ENCODE measurements around the gene NUB1.

Gene NUB1

GRCh38 chr7:151380199-151381097 is 38.8 kb downstream of the NUB1 start:
- no peak for TF ChIP-seq CTCF (IDR thresholded peaks at IDR 0.05; ENCODE audit: low read depth, low read length)
- H3K4me3 ChIP-seq (ENCODE audit: low read depth, low read length): no peak overlapping the region
- DNase-seq (ENCODE audit: low read depth, low spot score): no peak
- in situ Hi-C loops (cut with HindIII; ENCODE audit: low sequenced_read_pairs): no loop called here

GRCh38 chr7:151381098-151381347 is 39.4 kb downstream of the NUB1 start:
- no peak for DNase-seq (ENCODE audit: low read depth, low spot score)
- in situ Hi-C loops (cut with HindIII; ENCODE audit: low sequenced_read_pairs): no loop called here

GRCh38 chr7:151381348-151382078 is 39.9 kb downstream of the NUB1 start:
- DNase-seq (ENCODE audit: low read depth, low spot score): no peak
- TF ChIP-seq CTCF (IDR thresholded peaks at IDR 0.05; ENCODE audit: low read depth, low read length): no peak
- in situ Hi-C loops (cut with HindIII; ENCODE audit: low sequenced_read_pairs): no loop called here
- no peak overlapping the region for H3K4me3 ChIP-seq (ENCODE audit: low read depth, low read length)

More at GRCh38 chr7:151381098-151381347, 39.4 kb downstream of the NUB1 start:
- no peak for TF ChIP-seq CTCF (IDR thresholded peaks at IDR 0.05; ENCODE audit: low read depth, low read length)
- no peak overlapping the region for H3K4me3 ChIP-seq (ENCODE audit: low read depth, low read length)

- DNase-seq (ENCODE audit: low read depth, low spot score): no peak
- in situ Hi-C loops (cut with HindIII; ENCODE audit: low sequenced_read_pairs): no loop called here
- H3K4me3 ChIP-seq (ENCODE audit: low read depth, low read length): no peak overlapping the region
- TF ChIP-seq CTCF (IDR thresholded peaks at IDR 0.05; ENCODE audit: low read depth, low read length): no peak
Measured at GRCh38 chr7:151382079-151382885, 40.7 kb downstream of the NUB1 start.

- no peak for TF ChIP-seq CTCF (IDR thresholded peaks at IDR 0.05; ENCODE audit: low read depth, low read length)
Measured at GRCh38 chr7:151383638-151384351, 42.2 kb downstream of the NUB1 start.

GRCh38 chr7:151384352-151384697 is 42.7 kb downstream of the NUB1 start:
- no peak for TF ChIP-seq CTCF (IDR thresholded peaks at IDR 0.05; ENCODE audit: low read depth, low read length)
- no peak overlapping the region for H3K4me3 ChIP-seq (ENCODE audit: low read depth, low read length)
- in situ Hi-C loops (cut with HindIII; ENCODE audit: low sequenced_read_pairs): no loop called here
- no peak for DNase-seq (ENCODE audit: low read depth, low spot score)

More at GRCh38 chr7:151383638-151384351, 42.2 kb downstream of the NUB1 start:
- no peak overlapping the region for H3K4me3 ChIP-seq (ENCODE audit: low read depth, low read length)
- no peak for DNase-seq (ENCODE audit: low read depth, low spot score)
- in situ Hi-C loops (cut with HindIII; ENCODE audit: low sequenced_read_pairs): no loop called here

Measured in astrocyte of the spinal cord (primary cell).